ENCODE results near the gene CAPN14.

- TF ChIP-seq CTCF (IDR thresholded peaks at IDR 0.05 in 4 of 5, conservative IDR thresholded peaks at IDR 0.05 in 1 of 5) = no peak
- TF ChIP-seq POLR2A (IDR thresholded peaks at IDR 0.05) = no peak
These were observed 47.9 kb upstream of the CAPN14 start for GRCh38 chr2:31265234-31265633.

Data from gastrocnemius medialis (tissue), 4 donors.